ENCODE data around the gene SORCS1. TPM values are rescaled to one million over a fixed set of nuclear protein-coding genes. Genes with fewer than 3 reads are reported as not detected.

SORCS1 gene
- total and polyA plus RNA-seq, 2 of the 8 experiments (the other 6 are each of a cell fraction or from before 2014, with no cell fraction given), result 4.1 to 4.6 TPM

DNA sequence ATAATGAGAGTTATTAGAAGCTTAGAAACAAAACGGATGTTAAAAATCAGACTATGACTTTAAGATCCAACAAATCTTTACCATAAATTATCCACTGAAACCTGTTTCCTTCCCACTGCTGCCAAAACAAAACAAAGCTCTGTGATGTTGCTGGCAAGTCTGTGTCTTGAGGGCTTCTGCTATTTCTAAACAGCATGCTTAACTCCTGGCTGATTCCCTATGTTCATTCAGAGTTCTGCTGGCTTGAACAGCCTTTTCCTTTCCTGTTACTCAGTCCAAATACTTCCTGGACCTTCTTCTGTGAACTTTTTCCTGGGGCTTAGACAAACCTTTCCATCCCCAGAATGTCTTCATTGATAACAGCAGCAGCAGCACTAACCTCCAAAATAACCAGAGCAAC, 448.1 kb downstream of the SORCS1 start:
- Histone ChIP-seq H3K23me2 (ENCODE audit: low read depth, low read length) (no peaks in the 10 kb centered on the region), H4K20me1 (replicated peaks in 1 of 2; ENCODE audit: control insufficient read depth in 1 of 2, insufficient read depth in 2 of 2, low read length in 2 of 2) (no peaks in the 10 kb centered on the region), H3K27me3 (replicated peaks in 1 of 4; ENCODE audit: control insufficient read depth in 3 of 4, extremely low read depth in 1 of 4, insufficient read depth in 3 of 4, low read length in 3 of 4) (no peaks in the 10 kb centered on the region), H3K27ac (ENCODE audit: low read depth, low read length) (no peak overlapping the region), H2BK15ac (ENCODE audit: low read length) (no peak overlapping the region), H2AFZ (ENCODE audit: low read length) (no peak overlapping the region), H3K9ac (replicated peaks in 1 of 4; ENCODE audit: extremely low read depth in 1 of 4, low read depth in 3 of 4, low read length in 3 of 4) (no peak overlapping the region), H3K9me3 (ENCODE audit: insufficient read depth in 2 of 2, low read depth in 1 of 2, low read length in 1 of 2) (no peaks in the 10 kb centered on the region), H2BK120ac (replicated peaks; ENCODE audit: low read depth, low read length) (no peak overlapping the region), H3K14ac (ENCODE audit: insufficient read length) (no peak overlapping the region), H3K4me1 (replicated peaks in 1 of 4; ENCODE audit: control insufficient read depth in 3 of 4, insufficient read depth in 4 of 4, low read length in 3 of 4) (peaks cover 0 to 4% (median 0%) of the 10 kb centered on the region in 4 experiments; a peak in 2 of 7 replicates), H3K79me2 (ENCODE audit: control insufficient read depth in 1 of 2, insufficient read depth in 2 of 2, low read length in 2 of 2) (no peaks in the 10 kb centered on the region), H3K23ac (ENCODE audit: insufficient read length) (no peak overlapping the region), H2BK20ac (ENCODE audit: low read length) (no peak overlapping the region), H2AK5ac (ENCODE audit: low read depth, low read length) (no peak overlapping the region), H4K8ac (ENCODE audit: extremely low read depth, insufficient read depth, low read length) (no peak overlapping the region), H4K5ac (ENCODE audit: insufficient read length, low read depth, low read length) (no peak overlapping the region), H3K79me1 (ENCODE audit: low read depth, low read length) (no peaks in the 10 kb centered on the region), H3K18ac (ENCODE audit: extremely low read depth, low read length) (no peak overlapping the region), H2BK12ac (ENCODE audit: low read depth, low read length) (no peak overlapping the region), H2BK5ac (ENCODE audit: low read depth, low read length) (no peak overlapping the region), H3K4me2 (ENCODE audit: insufficient read depth in 1 of 2, low read depth in 2 of 2, low read length in 2 of 2) (no peak overlapping the region), H4K91ac (replicated peaks; ENCODE audit: insufficient read length, low read length) (no peak overlapping the region), H3K56ac (replicated peaks; ENCODE audit: insufficient read length, low read depth, low read length) (no peak overlapping the region), H3K36me3 (ENCODE audit: control insufficient read depth in 2 of 4, insufficient read depth in 4 of 4, low read length in 3 of 4) (no peaks in the 10 kb centered on the region), H3K4ac (replicated peaks; ENCODE audit: insufficient read length, low read depth, low read length) (no peak overlapping the region), H3K4me3 (ENCODE audit: extremely low read depth in 1 of 4, insufficient read depth in 2 of 4, low read depth in 3 of 4, low read length in 4 of 4) (no peak overlapping the region)
- 88% methylated on average over 1 of the region's 1 CpG; no CpG with 5 or more reads in 1 of the 2 experiments for WGBS, 2 experiments (ENCODE audit: extremely low coverage in 1 of 2, insufficient coverage in 1 of 2, insufficient read length in 1 of 2, insufficient replicate concordance in 2 of 2, low coverage in 1 of 2, low lambda C conversion rate in 2 of 2, missing lambda C conversion rate in 1 of 2)
- no peak for FAIRE-seq
- no peak for TF ChIP-seq HDAC2 (IDR thresholded peaks at IDR 0.05; ENCODE audit: borderline replicate concordance in 1 of 2, low read depth in 2 of 2, low read length in 2 of 2)
- no peak for TF ChIP-seq KDM4A (IDR thresholded peaks at IDR 0.05; ENCODE audit: low read depth, low read length, severe bottlenecking)
- no peak for TF ChIP-seq KDM5A (IDR thresholded peaks at IDR 0.05; ENCODE audit: low read length)
- no peak for TF ChIP-seq RAD21 (IDR thresholded peaks at IDR 0.05 in 1 of 2, conservative IDR thresholded peaks at IDR 0.05 in 1 of 2; ENCODE audit: low read depth in 2 of 2, low read length in 2 of 2)
- ChIA-PET CTCF (ENCODE audit: partially characterized antibody) (interaction anchor here (1.2 to 3.6 kb wide), 2 partner anchors 11 to 15 kb away, joined by 5 to 29 read pairs; no protein-coding TSS in a partner anchor), POLR2A (ENCODE audit: partially characterized antibody) (interaction anchor here (0.6 kb wide), 1 partner anchor 14 kb away, joined by 5 read pairs; no protein-coding TSS in a partner anchor)
- no peak for DNase-seq (ENCODE audit: low read depth in 1 of 2, low spot score in 2 of 2)
